DND-41 (cell line): ENCODE results near the gene CERK.

Source experiments
- CTCF ChIP-seq: IDR thresholded peaks from 2 replicates; pipeline ENCODE4 v1.5.1; 2012; ENCODE audit warnings: borderline replicate concordance, low read length, moderate library complexity, mild to moderate bottlenecking; ENCODE audit not compliant: poor library complexity, severe bottlenecking; ENCODE audit errors: extremely low read depth
- EZH2 ChIP-seq: IDR thresholded peaks from 3 replicates; pipeline ENCODE4 v1.6.1; 2012; ENCODE audit warnings: borderline replicate concordance, low read depth, mild to moderate bottlenecking, moderate library complexity, low read length, inconsistent platforms; ENCODE audit not compliant: severe bottlenecking

DNA sequence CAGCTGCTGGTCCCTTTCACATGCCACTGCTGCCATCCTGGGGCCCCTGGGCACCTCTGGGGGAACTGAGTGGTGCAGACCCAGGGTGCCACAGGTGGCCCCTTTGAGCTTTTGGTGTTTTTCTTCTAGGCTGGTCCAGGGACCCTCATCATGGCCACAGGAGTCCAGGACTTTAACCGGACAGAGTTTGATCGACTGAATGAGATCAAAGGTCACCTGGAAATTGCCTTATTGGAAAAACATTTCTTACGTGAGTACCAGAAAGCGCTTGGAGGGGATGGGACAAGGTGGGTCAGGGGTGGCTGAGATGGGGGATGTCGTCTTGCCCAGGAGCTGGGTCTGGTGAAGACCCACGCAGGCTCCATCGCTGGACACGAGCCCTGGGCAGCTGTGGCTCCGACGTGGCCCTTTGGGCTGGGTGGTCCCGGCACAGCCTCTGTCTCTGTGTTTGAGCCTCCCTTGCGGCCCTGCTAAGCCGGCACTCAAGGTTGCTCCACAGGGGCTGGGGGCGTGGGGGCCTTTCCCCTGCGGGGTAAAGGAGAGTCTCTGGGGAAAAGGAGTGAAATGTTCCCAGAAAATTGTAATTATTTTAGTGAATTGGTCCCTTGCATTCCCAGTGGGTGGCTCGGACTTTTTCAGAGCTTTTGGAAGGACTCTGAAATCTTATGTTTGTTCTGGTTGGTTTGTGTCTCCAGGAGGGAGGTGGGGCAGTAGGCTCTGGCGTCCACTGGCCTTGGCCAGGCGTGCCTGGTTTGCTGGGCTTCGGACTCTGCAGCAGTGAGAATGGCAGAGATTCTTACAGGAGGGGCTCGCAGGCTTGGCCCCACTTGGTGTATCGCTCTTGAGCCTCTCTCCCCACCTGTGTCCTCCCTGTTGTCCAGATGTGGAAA is 100.1 kb downstream of the CERK start:
- TF ChIP-seq CTCF (no peak), EZH2 (no peak)
